GM12878 (cell line): ENCODE data around the gene AFF2. TPM values are rescaled to one million over a fixed set of nuclear protein-coding genes. Genes with fewer than 3 reads are reported as not detected.

Experiments used
- CEBPZ ChIP-seq: fragments of 150-350 bp; IDR thresholded peaks from 2 replicates; pipeline ENCODE4 v1.6.1; 2016; ENCODE audit warnings: low read depth, low read length
- CHD1 ChIP-seq: IDR thresholded peaks from 2 replicates; pipeline ENCODE4 v1.6.1; 2012; ENCODE audit warnings: low read depth, low read length, improper control_type of control experiment
- GATAD2B ChIP-seq: fragments of 450-650 bp; conservative IDR thresholded peaks from 2 replicates; pipeline ENCODE4 v1.6.1; 2017; ENCODE audit warnings: low read depth, mild to moderate bottlenecking, moderate library complexity
- HDAC6 ChIP-seq: fragments of 200-600 bp; sonication (generic); IDR thresholded peaks from one replicate; pipeline ENCODE4 v1.8.0; 2017; ENCODE audit warnings: antibody characterized with exemption; ENCODE audit not compliant: unreplicated experiment
- NFXL1 ChIP-seq: fragments of 450-650 bp; IDR thresholded peaks from 2 replicates; pipeline ENCODE4 v1.6.1; 2017; ENCODE audit warnings: antibody characterized with exemption, mild to moderate bottlenecking, borderline replicate concordance
- NR2C2 ChIP-seq: IDR thresholded peaks from 2 replicates; pipeline ENCODE4 v1.6.1; 2011; ENCODE audit warnings: borderline replicate concordance, low read depth; ENCODE audit not compliant: control insufficient read depth, insufficient read length
- PAX5 ChIP-seq: IDR thresholded peaks from 2 replicates; pipeline ENCODE4 v1.6.1; 2011; ENCODE audit warnings: low read depth, low read length, borderline replicate concordance
- RELB ChIP-seq: fragments of 450-650 bp; IDR thresholded peaks from 2 replicates; pipeline ENCODE4 v1.6.1; 2017; ENCODE audit warnings: low read depth, mild to moderate bottlenecking, moderate library complexity
- ZBTB40 ChIP-seq: fragments of 450-650 bp; IDR thresholded peaks from 2 replicates; pipeline ENCODE4 v1.6.1; 2016; ENCODE audit warnings: mild to moderate bottlenecking, moderate library complexity, borderline replicate concordance
- polyA plus RNA-seq, 11 experiments: library from polyadenylated mRNA; depleted of rRNA in 4 of 11; unstranded in 6 of 11; stranded (reverse) in 5 of 11; fragments of >200 nt; fragmentation: Nextera tagmentation in 4 of 11; fragmentation: Illumina TruSeq in 1 of 11; extraction: Ambion mirVana in 4 of 11; extraction: Trizol in 1 of 11; gene quantifications; 1 replicate in 1 of 11; 2 replicates in 10 of 11; pipeline versions ENCODE4 v1.2.1 to v1.2.3, GENCODE V29; 2011 to 2016; ENCODE audit warnings: inconsistent platforms in 2 of 11, missing spikeins in 2 of 11, low read depth in 1 of 11
- total RNA-seq, 4 experiments: library from RNA; depleted of rRNA in 3 of 4; stranded (reverse); fragments of >200 nt in 3 of 4; fragmentation: Illumina TruSeq in 1 of 4; extraction: Trizol in 1 of 4; gene quantifications; 2 replicates each; pipeline versions ENCODE4 v1.2.1 to v1.2.3, GENCODE V29; 2013 to 2021

AFF2 gene
- total and polyA plus RNA-seq, 10 of the 15 experiments (the other 5 are each of a cell fraction or from before 2014, with no cell fraction given) = under 0.01 to 0.03 TPM; not detected in 8

- TF ChIP-seq ZBTB40 = no peak
- no peak for TF ChIP-seq GATAD2B
- TF ChIP-seq NFXL1 = no peak
- TF ChIP-seq CHD1 = no peak
- TF ChIP-seq RELB = no peak
- no peak for TF ChIP-seq PAX5
- no peak for TF ChIP-seq CEBPZ
- no peak for TF ChIP-seq HDAC6
- TF ChIP-seq NR2C2 = no peak
These were observed 429.9 kb downstream of the AFF2 start (continued) for GRCh38 chrX:148930206-148930729.
